K562 (cell line): ENCODE data around the gene XPO1. TPM values are rescaled to one million over a fixed set of nuclear protein-coding genes. Genes with fewer than 3 reads are reported as not detected.

Experiments
- CHCHD3 ChIP-seq: fragments of 250-450 bp; sonication (Bioruptor Pico); IDR thresholded peaks from 2 replicates; pipeline ENCODE4 v2.1.2; 2022; ENCODE audit warnings: mild to moderate bottlenecking
- DDX20 ChIP-seq: fragments of 450-650 bp; IDR thresholded peaks from 2 replicates; pipeline ENCODE4 v1.6.1; 2016; ENCODE audit warnings: missing genetic modification characterization, low read depth, mild to moderate bottlenecking, missing compliant biosample characterization, moderate library complexity
- JUNB ChIP-seq: fragments of 450-650 bp; formaldehyde crosslinking; conservative IDR thresholded peaks from 2 replicates; pipeline ENCODE4 v1.4.0; 2020; ENCODE audit warnings: mild to moderate bottlenecking
- KDM5B ChIP-seq: fragments of 200-600 bp; sonication (generic); IDR thresholded peaks from 2 replicates; pipeline ENCODE4 v1.6.1; 2012; ENCODE audit warnings: low read depth, mild to moderate bottlenecking, moderate library complexity, low read length, control low read depth, inconsistent platforms; ENCODE audit not compliant: insufficient replicate concordance
- NEUROD1 ChIP-seq: fragments of 150-350 bp; IDR thresholded peaks from 2 replicates; pipeline ENCODE4 v1.6.1; 2014; ENCODE audit warnings: borderline replicate concordance, low read length, low read depth; ENCODE audit not compliant: partially characterized antibody
- PCBP2 ChIP-seq: fragments of 200-400 bp; formaldehyde crosslinking; IDR thresholded peaks from 2 replicates; pipeline ENCODE4 v1.6.1; 2018; ENCODE audit warnings: low read length, low read depth, mild to moderate bottlenecking, moderate library complexity; ENCODE audit not compliant: poor library complexity, severe bottlenecking
- RFX1 ChIP-seq: fragments of 450-650 bp; IDR thresholded peaks from 2 replicates; pipeline ENCODE4 v1.6.1; 2016; ENCODE audit warnings: mild to moderate bottlenecking, moderate library complexity
- SIN3A ChIP-seq, 2 experiments: fragments of 150-350 bp in 1 of 2; IDR thresholded peaks; 2 replicates each; pipeline ENCODE4 v1.6.1; 2011 to 2016; ENCODE audit warnings: borderline replicate concordance in 2 of 2, low read depth in 2 of 2, low read length in 2 of 2, mild to moderate bottlenecking in 2 of 2, moderate library complexity in 2 of 2; ENCODE audit not compliant: control insufficient read depth in 1 of 2
- SMAD2 ChIP-seq: fragments of 150-350 bp; IDR thresholded peaks from 2 replicates; pipeline ENCODE4 v1.6.1; 2014; ENCODE audit warnings: low read depth, mild to moderate bottlenecking, low read length
- SMARCA4 ChIP-seq: fragments of 450-650 bp; IDR thresholded peaks from 2 replicates; pipeline ENCODE4 v1.6.1; 2016
- SRSF7 ChIP-seq: fragments of 200-400 bp; formaldehyde crosslinking; optimal IDR thresholded peaks from 2 replicates; pipeline ENCODE3; 2017; ENCODE audit warnings: mild to moderate bottlenecking, low read depth, low read length
- ZBTB1 ChIP-seq: sonication (generic); formaldehyde crosslinking; IDR thresholded peaks from 2 replicates; pipeline ENCODE4 v1.8.1; 2023; ENCODE audit warnings: missing genetic modification reagents, low read depth, mild to moderate bottlenecking, borderline replicate concordance
- ZFP36 ChIP-seq: fragments of 150-350 bp; IDR thresholded peaks from 2 replicates; pipeline ENCODE4 v1.6.1; 2018; ENCODE audit warnings: low read length, low read depth; ENCODE audit not compliant: partially characterized antibody
- ZNF717 ChIP-seq: fragments of 250-450 bp; sonication (Bioruptor Pico); IDR thresholded peaks from 2 replicates; pipeline ENCODE4 v1.5.0; 2021
- polyA plus RNA-seq, 8 experiments: library from polyadenylated mRNA; depleted of rRNA in 4 of 8; stranded (reverse) in 5 of 8; unstranded in 3 of 8; fragments of >200 nt; fragmentation: Nextera tagmentation in 2 of 8; fragmentation: Illumina TruSeq in 1 of 8; extraction: Ambion mirVana in 2 of 8; extraction: Trizol in 1 of 8; gene quantifications; 2 replicates each; pipeline versions ENCODE4 v1.2.1 to v1.2.3, GENCODE V29; 2011 to 2014; ENCODE audit warnings: inconsistent platforms in 1 of 8, missing spikeins in 1 of 8
- total RNA-seq, 7 experiments: library from RNA; depleted of rRNA in 6 of 7; stranded (reverse); fragments of >200 nt in 6 of 7; fragmentation: Illumina TruSeq in 2 of 7; extraction: Trizol in 2 of 7; gene quantifications; 2 replicates each; pipeline versions ENCODE4 v1.2.1 to v1.2.3, GENCODE V29; 2011 to 2021; ENCODE audit warnings: low replicate concordance in 1 of 7
- TF ChIP-seq, protein P1 (sequence below), 3 experiments: fragments of 200-800 bp in 1 of 3; sonication (Bioruptor generic) in 1 of 3; sonication (generic) in 1 of 3; formaldehyde crosslinking in 1 of 3; IDR thresholded peaks; 2 replicates each; pipeline versions ENCODE4 v1.6.1 to v1.8.0; 2016 to 2022; ENCODE audit warnings: mild to moderate bottlenecking in 2 of 3, missing compliant biosample characterization in 2 of 3, missing genetic modification characterization in 2 of 3, missing genetic modification reagents in 1 of 3
- TF ChIP-seq, protein P2 (sequence below): fragments of 250-450 bp; sonication (Bioruptor Pico); IDR thresholded peaks from 2 replicates; pipeline ENCODE4 v1.8.0; 2021; ENCODE audit warnings: moderate library complexity, mild to moderate bottlenecking, inconsistent platforms
- TF ChIP-seq, protein P3 (sequence below): IDR thresholded peaks from 3 replicates; pipeline ENCODE4 v1.6.1; 2011; ENCODE audit warnings: borderline replicate concordance, mild to moderate bottlenecking; ENCODE audit not compliant: insufficient read length, insufficient read depth
- TF ChIP-seq, protein P4 (sequence below), 2 experiments: fragments of 150-350 bp in 1 of 2; IDR thresholded peaks; 2 replicates each; pipeline ENCODE4 v1.6.1; 2012 to 2016; ENCODE audit warnings: low read depth in 2 of 2, low read length in 2 of 2, mild to moderate bottlenecking in 1 of 2, moderate library complexity in 1 of 2
- TF ChIP-seq, protein P5 (sequence below): sonication (generic); formaldehyde crosslinking; IDR thresholded peaks from 2 replicates; pipeline ENCODE4 v1.8.0; 2022; ENCODE audit warnings: missing genetic modification reagents, mild to moderate bottlenecking, borderline replicate concordance

XPO1 gene
- total and polyA plus RNA-seq, 9 of the 15 experiments (the other 6 are each of a cell fraction or from before 2014, with no cell fraction given), result 86.2 to 307 (median 216) TPM

DNA sequence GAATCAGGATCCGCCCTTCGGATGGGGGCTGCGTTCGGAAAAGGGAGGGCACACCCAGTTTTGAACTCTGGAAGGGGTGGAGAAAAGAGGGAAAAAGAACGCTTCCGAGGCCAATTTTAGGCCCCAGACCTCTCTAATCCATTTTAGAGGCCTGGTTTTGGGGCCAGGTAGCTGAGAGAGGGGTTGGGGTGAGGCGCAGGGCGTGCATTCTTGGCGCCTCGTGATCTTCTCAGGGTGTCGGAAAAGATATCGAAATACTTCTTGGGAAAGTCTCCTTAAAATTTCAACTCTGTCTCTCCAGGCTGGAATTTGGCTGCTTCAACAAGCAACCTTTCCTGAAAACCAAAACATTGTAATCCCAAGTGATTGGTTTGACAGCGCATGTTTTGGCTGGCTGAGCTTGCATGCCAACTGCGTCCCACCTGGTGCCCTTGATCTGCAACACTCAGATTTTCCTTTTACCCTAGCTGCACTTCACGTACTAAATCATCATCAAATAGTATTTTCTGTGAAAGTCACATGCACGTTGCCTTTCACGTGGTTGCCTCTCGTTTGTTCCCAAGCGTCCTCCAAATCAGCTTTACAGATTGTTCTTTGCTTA, 864 bp upstream of the XPO1 start (continued):
- TF ChIP-seq, protein P1, sequence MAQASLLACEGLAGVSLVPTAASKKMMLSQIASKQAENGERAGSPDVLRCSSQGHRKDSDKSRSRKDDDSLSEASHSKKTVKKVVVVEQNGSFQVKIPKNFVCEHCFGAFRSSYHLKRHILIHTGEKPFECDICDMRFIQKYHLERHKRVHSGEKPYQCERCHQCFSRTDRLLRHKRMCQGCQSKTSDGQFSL (CRISPR knock-in tag; IDR thresholded peaks at IDR 0.05), result no peak
- TF ChIP-seq, protein P1 (tag; IDR thresholded peaks at IDR 0.05), result no peak
- TF ChIP-seq NEUROD1, result no peak
- no peak for TF ChIP-seq CHCHD3 (CRISPR knock-in tag)
- TF ChIP-seq SRSF7, result no peak
- TF ChIP-seq ZFP36, result no peak
- no peak for TF ChIP-seq ZBTB1
- TF ChIP-seq, protein P2, sequence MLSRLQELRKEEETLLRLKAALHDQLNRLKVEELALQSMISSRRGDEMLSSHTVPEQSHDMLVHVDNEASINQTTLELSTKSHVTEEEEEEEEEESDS (CRISPR knock-in tag), result no peak
- TF ChIP-seq SMARCA4, result peak; percentile 42
- TF ChIP-seq, protein P3, sequence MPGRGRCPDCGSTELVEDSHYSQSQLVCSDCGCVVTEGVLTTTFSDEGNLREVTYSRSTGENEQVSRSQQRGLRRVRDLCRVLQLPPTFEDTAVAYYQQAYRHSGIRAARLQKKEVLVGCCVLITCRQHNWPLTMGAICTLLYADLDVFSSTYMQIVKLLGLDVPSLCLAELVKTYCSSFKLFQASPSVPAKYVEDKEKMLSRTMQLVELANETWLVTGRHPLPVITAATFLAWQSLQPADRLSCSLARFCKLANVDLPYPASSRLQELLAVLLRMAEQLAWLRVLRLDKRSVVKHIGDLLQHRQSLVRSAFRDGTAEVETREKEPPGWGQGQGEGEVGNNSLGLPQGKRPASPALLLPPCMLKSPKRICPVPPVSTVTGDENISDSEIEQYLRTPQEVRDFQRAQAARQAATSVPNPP, result no peak
- peak; percentile 32 for TF ChIP-seq KDM5B
- TF ChIP-seq JUNB, result no peak
- TF ChIP-seq, protein P4, sequence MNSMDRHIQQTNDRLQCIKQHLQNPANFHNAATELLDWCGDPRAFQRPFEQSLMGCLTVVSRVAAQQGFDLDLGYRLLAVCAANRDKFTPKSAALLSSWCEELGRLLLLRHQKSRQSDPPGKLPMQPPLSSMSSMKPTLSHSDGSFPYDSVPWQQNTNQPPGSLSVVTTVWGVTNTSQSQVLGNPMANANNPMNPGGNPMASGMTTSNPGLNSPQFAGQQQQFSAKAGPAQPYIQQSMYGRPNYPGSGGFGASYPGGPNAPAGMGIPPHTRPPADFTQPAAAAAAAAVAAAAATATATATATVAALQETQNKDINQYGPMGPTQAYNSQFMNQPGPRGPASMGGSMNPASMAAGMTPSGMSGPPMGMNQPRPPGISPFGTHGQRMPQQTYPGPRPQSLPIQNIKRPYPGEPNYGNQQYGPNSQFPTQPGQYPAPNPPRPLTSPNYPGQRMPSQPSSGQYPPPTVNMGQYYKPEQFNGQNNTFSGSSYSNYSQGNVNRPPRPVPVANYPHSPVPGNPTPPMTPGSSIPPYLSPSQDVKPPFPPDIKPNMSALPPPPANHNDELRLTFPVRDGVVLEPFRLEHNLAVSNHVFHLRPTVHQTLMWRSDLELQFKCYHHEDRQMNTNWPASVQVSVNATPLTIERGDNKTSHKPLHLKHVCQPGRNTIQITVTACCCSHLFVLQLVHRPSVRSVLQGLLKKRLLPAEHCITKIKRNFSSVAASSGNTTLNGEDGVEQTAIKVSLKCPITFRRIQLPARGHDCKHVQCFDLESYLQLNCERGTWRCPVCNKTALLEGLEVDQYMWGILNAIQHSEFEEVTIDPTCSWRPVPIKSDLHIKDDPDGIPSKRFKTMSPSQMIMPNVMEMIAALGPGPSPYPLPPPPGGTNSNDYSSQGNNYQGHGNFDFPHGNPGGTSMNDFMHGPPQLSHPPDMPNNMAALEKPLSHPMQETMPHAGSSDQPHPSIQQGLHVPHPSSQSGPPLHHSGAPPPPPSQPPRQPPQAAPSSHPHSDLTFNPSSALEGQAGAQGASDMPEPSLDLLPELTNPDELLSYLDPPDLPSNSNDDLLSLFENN (IDR thresholded peaks at IDR 0.05; ENCODE audit: low read depth in 2 of 2, low read length in 2 of 2), result no peak
- TF ChIP-seq PCBP2, result no peak
- TF ChIP-seq ZNF717, result no peak
- no peak for TF ChIP-seq RFX1
- TF ChIP-seq SIN3A (IDR thresholded peaks at IDR 0.05; ENCODE audit: borderline replicate concordance in 2 of 2, control insufficient read depth in 1 of 2, low read depth in 2 of 2, low read length in 2 of 2), result no peak
- TF ChIP-seq SMAD2, result no peak
- no peak for TF ChIP-seq DDX20 (tag)
- TF ChIP-seq, protein P5, sequence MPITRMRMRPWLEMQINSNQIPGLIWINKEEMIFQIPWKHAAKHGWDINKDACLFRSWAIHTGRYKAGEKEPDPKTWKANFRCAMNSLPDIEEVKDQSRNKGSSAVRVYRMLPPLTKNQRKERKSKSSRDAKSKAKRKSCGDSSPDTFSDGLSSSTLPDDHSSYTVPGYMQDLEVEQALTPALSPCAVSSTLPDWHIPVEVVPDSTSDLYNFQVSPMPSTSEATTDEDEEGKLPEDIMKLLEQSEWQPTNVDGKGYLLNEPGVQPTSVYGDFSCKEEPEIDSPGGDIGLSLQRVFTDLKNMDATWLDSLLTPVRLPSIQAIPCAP, result no peak
